NCI-H510A treated with DMSO at 0.1 percent for 48 hours (cell line): ENCODE data around the gene LRRC37A.
A peak's percentile ranks its signal among the peaks of the same experiment; 100 is the strongest.
"Not testable (repeated sequence)": the region's sequence is repeated elsewhere in the genome, so short reads cannot be mapped to it uniquely, and the experiment has no call there.

Experiments used
- DNase-seq: peaks from one replicate; lab custom pipeline; 2025; lab: John Stamatoyannopoulos, UW

LRRC37A gene

DNA sequence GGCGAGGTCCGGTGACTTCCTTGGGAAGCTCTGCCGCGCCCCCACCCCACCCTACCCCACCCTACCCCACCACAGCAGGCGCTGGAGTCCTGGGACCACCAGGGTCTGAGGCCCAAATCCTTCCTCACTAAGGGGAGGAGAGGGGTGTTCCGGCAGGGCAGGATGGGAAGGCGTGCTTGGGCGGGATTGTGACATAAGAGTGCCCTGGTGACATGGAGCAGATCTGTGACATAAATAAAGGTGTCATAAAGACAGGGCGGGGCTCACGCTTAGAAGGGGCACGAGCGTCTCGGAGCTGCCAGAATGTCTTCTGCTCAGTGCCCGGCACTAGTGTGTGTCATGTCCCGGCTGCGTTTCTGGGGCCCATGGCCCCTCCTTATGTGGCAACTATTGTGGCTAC, at the start of gene LRRC37A:
LRRC37A (plus strand) TSS at position 301 of the 400 bp plus-strand sequence; CDS start at position 304, 3 bp downstream.
- DNase-seq = not testable (repeated sequence)

DNA sequence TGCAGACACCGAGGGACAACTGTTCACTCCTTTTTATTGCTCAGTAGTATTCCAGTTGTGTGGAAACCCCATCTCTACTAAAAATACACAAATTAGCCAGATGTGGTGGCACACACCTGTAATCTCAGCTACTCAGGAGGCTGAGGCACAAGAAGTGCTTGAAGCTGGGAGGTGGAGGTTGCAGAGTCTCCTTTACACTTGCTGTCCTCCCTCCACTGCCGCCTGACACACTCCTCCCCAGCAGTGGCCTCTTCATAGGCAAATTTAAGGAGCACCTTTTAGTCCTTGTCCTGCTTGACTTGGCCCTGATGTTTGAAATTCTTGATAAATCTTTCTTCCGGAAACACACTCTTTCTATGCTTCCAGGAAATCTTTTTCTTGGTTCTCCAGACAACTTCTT, 45.8 kb upstream of the LRRC37A start:
- DNase-seq = not testable (repeated sequence)

DNA sequence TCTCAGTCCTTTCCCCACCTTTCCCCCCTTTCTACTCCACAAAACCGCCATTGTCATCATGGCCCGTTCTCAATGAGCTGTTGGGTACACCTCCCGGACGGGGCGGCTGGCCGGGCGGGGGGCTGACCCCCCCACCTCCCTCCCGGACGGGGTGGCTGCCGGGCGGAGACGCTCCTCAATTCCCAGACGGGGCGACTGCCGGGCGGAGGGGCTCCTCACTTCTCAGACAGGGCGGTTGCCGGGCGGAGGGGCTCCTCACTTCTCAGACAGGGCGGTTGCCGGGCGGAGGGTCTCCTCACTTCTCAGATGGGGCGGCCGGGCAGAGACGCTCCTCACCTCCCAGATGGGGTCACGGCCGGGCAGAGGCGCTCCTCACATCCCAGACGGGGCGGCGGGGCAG, 42.1 kb upstream of the LRRC37A start:
- not testable (repeated sequence) for DNase-seq

DNA sequence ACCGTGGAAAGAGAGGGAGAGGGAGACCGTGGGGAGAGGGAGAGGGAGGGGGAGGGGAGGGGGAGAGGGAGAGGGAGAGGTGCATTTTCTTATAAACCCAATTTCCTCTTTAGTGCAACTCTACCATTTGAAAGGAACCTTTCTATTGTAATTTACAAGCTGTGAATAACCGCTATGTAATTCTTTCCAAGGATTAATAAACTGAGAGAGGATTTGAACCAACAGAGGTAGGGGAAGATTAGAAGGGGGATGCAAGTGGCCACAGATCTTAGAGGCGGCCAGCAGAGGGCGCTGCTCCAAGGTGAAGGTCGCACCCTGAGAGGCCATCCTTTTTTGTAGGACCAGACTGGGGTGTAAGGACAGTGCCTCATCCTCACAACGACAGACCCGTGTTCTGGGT, 41.2 kb upstream of the LRRC37A start:
- not testable (repeated sequence) for DNase-seq

DNA sequence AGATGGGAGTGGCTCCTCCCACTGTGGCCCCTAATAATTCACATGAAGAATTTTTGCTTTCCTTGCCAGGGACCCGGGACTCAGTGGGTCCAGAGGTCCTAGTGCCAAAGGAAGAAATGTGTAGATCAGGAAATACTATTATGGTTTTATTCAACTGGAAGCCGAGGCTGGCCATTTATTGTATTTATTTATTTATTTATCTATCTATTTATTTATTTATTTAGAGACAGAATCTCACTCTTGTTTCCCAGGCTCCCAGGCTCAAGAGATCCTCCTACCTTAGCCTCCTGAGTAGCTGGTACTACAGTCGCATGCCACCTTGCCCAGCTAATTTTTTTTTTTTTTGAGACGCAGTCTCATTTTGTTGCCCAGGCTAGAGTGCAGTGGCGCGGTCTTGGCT, 40.7 kb upstream of the LRRC37A start:
- not testable (repeated sequence) for DNase-seq

DNA sequence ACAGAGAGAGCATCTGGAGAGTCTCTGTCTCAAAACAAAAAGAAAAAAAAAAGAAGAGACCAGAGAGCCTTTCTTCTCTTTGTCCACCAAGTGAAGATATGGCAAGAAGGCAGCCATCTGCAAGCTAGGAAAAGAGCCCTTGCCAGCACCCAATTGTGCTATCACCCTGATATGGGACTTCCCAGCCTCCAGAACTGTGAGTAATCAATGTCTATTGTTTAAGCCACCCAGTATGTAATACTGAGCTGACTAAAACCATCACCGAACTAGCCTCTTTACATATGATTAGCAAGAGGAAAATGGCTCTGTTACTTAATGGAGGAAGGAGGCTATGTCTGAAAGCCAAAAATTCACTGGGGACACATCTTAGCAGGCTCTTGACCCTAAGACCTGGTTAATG, 38.6 kb upstream of the LRRC37A start:
- not testable (repeated sequence) for DNase-seq

DNA sequence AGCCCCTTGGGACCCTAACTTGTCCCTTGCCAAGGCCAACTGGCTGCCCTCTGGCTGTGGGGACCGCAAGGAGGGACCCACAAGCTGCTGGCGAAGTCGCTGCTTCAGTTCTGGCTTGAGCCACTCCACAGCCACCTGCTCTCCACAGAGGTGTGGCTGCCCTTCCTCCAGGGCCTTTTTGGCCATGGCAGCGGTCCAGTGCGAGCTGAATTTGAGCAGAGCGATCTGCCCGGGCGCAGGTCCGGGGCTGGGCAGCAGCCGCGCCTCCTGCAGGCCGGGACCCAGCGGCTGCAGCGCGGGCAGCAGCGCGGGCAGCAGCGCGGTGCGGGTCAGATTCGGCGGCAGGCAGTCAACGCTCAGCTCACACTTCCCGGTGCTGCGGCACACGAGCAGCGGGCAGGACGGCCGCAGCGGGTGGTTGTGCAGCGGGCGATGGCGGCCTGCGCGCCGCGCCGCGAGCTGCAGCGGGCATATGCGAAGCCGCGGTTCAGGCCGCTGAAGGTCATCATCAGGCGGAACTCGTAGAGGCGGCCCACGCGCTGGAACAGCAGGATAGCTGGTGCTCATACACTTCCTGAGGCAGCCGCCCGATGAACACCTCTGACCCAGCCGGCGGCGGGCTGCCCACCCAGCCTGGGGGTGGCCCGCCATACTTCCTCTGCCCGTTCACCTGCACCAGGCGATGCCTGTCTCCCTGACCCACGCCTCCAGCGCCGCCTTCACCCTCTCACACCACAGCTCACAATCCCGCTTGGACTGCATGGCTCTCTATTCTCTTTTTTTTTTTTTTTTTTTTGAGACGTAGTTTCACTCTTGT, 34.9 kb upstream of the LRRC37A start:
- peak; percentile 25 for DNase-seq

DNA sequence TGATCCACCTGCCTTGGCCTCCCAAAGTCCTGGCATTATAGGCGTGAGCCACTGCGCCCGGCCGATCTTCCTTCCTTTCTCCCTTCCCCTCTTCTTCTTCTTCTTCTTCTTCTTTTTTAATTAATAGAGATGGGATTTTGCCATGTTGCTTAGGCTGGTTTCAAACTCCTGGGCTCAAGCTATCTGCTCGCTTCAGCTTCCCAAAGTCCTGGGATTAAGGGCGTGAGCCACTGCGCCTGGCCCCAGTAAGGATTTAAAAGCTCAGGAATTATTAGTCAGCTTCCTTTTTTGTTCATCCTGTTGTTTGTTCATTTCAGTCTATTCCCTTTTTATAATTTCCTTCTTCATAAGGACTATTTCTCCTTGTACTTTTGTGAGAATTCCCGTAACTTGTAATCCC, 32.7 kb upstream of the LRRC37A start:
- no peak for DNase-seq

DNA sequence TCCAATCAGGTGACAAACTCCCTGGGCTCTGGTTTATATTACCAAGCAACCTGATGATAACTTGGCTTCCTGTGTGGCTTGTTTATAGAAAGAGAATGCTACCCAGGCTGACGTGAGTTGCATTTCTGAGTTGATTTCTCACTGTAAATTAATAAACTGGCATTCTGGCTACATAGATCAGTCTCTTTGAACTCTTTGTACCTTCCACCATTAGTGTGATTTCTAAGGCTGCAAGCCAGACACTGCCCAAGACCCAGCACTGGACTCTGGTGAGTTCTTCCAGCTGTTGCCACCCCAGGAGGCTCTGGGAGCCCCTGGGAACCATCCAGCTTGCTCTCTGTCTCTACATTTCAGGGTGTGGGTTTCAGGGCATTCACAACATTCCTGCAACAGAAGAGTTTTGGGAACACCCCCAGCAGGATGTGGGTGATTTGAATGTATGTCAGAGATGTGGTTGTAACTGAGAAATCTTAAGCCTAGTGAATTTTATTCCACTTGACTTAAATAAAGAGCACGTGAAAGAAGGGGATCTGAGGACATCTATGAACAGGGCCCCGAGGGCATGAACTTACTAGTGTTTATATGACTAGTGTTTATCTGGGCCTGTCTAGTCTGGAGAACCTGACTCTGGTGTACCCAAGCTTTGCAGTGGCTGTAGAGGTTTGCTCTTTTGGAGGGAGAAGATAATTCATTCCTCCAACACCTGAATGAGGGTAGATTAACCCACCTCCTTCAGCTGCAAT, 30.3 kb upstream of the LRRC37A start:
- no peak for DNase-seq

DNA sequence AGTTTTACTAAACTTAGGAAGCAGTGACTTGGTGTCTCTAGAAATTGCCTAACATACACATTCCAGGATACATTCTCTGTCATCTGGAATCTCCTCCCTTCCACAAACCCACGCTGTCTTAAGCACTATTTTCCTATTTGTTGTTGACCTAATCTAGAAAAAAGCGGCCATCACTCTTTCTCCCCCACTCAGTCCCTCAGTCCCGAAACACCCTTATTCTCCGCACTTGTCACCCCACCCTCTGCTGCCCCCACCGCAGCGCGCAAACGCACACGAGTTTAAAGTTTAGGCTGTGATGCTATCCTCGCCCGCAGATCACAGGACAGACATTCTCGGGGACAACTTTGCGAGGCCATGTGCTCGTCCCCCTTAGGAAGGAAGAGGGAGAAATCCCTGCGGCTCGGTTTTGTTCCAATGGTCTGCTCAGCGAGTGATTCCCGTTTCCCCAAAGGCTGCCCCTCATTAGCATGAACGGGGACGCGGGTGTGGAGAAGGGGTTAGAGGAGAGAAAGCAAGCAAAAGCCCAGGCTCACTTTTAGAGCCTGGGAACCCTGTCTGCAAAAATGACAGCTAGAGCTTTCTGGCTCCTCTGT, 28.8 kb upstream of the LRRC37A start:
- not testable (repeated sequence) for DNase-seq

DNA sequence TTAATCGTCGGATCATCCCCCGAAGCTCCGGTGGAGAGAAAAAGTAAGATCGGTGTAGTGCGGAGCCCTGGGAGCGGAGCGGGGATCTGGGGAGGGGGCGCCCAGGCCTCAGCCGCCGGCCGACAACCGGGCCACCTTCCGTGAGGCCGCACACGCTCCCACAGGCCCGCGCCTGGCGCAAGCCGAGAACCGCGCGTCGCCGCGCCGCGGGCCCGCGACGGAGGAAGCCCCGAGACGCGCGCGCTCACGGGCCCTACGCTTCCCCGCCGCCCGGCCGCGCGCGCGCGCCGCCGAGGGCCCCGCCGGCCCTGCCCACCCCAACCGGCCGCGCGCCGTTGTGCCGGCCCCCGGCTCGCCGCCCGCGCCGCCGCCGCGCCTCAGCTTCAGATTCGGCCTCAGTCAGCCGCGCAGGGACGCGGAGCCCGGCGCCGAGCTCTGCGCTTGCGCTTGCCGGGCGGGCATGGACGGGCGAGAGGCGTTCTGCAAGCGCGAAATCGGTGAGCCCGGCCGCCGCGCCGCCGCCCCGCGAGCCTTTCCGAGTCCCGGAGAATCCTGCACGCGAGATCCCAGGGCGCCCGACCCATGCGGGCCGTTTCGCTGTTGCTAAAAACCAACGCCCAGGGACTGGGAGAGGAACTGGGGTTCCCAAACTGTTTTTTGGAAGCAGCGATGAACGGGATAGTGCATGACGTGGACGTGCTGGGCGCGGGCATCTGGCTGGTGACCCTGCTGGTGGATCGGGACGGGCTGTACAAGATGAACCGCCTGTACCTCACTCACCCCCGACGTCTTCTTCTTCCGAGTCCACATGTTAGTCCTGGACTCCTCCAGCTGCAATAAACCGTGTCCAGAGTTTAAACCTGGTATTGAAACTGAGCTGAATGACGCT, 28.0 kb upstream of the LRRC37A start:
- DNase-seq = peak; percentile 93

DNA sequence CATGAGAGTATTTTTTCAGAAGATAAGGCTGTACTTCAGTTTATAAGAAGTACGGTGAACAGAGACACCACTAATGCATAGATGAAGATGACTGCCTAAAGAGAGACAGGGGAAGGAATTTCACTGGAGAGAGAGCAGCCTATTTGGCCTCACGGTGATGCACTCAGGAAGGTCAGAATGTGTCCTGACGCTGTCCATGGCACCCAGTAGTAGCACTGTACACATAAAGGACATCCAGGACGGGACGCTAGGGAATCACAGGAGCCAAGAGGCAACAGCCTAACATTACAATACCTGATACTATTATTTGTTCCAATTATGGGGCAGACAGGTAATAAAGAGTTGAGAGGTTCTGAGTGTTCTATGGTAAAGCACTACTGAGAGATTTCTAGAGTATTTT, 24.9 kb upstream of the LRRC37A start:
- no peak for DNase-seq

DNA sequence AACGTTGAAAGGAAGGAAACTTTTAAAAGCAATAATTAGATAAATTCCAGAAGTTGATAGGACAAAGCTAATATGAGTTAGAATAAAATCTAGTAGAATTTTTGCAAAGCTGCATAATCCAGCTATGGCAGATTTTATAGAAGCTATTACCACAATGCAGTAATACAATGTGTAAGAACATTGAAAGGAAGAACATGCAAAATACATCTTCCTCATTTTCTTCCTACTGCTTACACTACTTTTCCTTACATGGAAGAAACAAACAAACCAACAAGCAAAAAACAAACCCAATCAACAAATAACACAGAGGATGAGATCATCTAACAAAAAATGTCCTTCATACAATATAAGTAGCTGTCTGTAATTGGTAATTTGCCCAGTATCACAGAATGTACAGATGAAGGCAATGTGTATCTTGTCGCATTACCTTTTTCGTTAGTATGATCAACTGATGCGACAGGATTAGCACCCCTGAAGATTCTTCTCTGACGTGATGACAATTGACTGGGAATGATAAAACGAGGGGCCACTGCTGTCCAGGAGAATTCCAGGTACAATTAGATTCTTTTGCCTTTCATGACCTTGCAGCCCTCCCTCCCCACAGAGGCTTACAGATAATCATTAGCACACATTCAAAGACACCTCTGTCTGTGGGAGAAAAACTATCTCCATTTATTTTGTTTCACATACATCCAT, 21.2 kb upstream of the LRRC37A start:
- no peak for DNase-seq

DNA sequence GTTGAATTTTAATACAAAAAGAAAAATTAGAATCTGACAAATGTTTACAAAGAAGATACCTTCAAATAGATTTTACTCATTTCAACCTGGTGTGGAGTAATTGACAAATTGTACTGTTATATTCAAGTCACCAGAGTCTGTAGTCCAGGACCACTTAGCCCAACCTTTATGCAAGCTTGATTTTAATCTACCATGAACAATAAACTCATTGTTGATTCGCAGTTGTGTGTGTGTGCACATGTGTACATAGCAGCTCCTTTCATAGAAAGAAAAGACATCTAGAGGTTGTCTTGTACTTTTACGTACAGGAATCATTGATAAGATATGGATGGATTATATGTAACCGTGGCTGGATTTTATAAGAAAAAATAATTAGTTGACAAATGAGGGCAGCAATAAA, 20.7 kb upstream of the LRRC37A start:
- no peak for DNase-seq

DNA sequence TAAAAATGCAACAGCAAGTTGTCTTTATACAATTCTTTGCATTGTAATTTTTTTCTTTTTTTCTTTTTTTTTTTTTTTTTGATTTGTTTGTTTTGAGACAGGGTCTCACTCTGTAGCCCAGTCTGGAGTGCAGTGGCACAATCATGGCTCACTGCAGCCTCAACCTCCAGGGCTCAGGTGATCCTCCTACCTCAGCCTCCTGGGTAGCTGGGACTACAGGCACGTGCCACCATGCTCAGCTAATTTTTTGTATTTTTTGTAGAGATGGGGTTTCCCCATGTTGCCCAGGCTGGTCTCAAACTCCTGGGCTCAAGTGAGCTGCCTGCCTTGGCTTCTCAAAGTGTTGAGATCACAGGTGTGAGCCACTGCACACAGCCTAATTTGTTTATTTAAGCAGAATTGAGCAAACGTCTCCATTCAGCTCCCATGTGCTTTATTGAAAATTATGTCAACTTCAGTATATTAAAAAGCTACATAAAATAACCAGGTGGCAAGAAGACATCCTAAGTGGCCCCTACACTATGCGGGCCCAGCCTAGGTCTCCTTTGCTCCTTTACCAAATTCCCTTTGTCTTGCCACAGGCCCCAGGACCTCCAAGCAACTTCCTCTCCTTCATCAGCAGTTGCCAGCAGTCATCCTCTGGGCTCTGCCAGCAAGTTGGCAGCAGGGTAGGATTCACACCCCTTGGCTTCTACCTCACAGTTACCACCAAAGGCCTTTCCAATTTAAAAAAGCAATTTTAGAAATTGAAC, 18.0 kb upstream of the LRRC37A start:
- peak; percentile 40 for DNase-seq

DNA sequence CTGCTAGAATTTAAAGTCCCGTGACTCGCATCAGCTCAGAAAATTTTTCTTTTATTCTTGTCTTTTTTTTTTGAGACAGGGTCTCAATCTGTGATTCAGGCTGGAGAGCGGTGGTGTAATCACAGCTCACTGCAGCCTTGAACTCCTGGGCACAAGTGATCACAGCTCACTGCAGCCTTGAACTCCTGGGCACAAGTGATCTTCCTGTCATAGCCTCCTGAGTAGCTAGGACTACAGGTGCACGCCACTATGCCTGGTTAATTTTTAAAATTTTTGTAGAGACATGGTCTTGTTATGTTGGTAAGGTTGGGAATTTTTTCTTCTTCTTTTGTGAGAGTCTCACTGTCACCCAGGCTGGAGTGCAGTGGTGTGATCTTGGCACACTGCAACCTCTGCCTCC, 13.6 kb upstream of the LRRC37A start:
- DNase-seq = not testable (repeated sequence)

DNA sequence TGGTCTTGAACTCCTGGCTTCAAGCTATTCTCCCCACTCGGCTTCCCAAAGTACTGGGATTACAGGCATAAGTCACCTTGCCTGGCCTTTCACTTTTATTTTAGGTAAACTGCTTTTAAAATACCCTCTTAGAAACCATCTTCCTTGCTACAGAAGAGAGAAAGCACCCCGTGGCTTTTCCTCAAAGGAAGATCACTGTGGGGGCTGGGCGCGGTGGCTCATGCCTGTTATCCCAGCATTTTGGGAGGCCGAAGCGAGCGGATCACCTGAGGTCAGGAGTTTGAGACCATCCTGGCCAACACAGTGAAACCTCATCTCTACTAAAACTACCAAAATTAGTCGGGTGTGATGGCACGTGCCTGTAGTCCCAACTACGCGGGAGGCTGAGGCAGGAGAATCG, 12.3 kb upstream of the LRRC37A start:
- not testable (repeated sequence) for DNase-seq

DNA sequence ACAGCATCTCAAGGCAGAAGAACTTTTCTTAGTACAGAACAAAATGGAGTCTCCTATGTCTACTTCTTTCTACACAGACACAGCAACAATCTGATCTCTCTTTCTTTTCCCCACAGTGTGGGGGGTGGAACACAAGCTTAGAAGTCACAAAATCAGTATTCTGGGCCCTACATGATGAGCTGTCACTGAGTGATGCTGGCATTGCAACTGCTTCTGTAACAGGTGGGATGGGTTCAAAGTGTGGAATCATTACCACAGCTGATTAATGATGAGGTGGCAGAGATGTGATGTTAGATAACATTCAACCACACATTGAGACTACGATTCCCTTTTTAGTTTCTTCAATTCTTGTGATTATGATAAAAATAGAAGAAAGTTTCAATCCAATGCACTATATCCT, 10.5 kb upstream of the LRRC37A start:
- DNase-seq = not testable (repeated sequence)

DNA sequence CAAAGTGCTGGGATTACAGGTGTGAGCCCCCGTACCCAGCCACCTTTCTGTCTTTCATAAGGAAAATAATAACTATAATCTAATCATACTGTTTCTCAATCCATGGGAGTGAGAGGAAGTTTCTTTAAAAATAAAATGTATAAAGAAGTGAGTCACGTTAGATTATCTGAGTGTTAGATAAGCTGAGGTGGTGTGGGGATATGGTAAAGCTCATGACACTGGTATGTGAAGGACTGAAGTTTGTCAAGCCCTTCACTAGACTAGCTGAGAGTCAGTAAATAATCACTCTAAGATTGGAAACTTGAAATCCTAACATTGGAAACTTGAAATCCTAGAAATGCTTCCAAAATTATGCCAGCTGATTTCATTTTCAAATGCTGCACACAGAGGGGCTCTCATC, 9.4 kb upstream of the LRRC37A start:
- not testable (repeated sequence) for DNase-seq

DNA sequence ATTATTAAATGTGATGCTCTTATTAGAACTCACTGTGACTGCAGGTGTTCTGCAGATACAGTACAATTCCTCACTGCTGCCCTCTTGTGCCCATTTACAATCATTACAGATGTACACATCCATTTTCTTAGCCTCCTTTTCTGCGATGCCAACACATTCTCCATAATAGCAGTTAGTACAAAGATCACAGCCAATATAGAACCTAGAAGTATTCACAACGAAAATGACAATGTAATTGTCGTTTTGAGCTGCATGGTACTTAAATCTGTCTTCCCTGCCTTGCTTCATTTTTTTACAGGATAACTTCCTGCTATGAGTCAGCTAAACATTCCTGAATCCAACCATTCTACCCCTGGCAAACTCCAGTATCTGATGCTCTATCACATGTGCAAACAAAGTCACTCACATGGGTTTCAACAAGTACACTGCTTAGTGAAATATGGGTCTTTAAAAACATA, 8.1 kb upstream of the LRRC37A start:
- DNase-seq = peak; percentile 94
